ENCODE measurements around the gene ADAMTSL1.

ADAMTSL1 gene

GRCh38 chr9:18568973-18569372 is 95.0 kb downstream of the ADAMTSL1 start:
- no peak overlapping the region for H3K4me3 ChIP-seq (ENCODE audit: low read depth, low read length)
- DNase-seq (ENCODE audit: low read depth) = no peak
- in situ Hi-C loops (cut with HindIII; ENCODE audit: low sequenced_read_pairs) = no loop called here
- TF ChIP-seq CTCF (IDR thresholded peaks at IDR 0.05; ENCODE audit: low read depth, low read length, missing control alignments) = no peak

GRCh38 chr9:18569941-18570630 is 96.1 kb downstream of the ADAMTSL1 start:
- no peak overlapping the region for H3K4me3 ChIP-seq (ENCODE audit: low read depth, low read length)
- TF ChIP-seq CTCF (IDR thresholded peaks at IDR 0.05; ENCODE audit: low read depth, low read length, missing control alignments) = no peak
- in situ Hi-C loops (cut with HindIII; ENCODE audit: low sequenced_read_pairs) = no loop called here
- DNase-seq (ENCODE audit: low read depth) = no peak

- in situ Hi-C loops (cut with HindIII; ENCODE audit: low sequenced_read_pairs) = no loop called here
- DNase-seq (ENCODE audit: low read depth) = no peak
- H3K4me3 ChIP-seq (ENCODE audit: low read depth, low read length) = no peak overlapping the region
- no peak for TF ChIP-seq CTCF (IDR thresholded peaks at IDR 0.05; ENCODE audit: low read depth, low read length, missing control alignments)
Measured at GRCh38 chr9:18573021-18573556, 99.1 kb downstream of the ADAMTSL1 start.

- in situ Hi-C loops (cut with HindIII; ENCODE audit: low sequenced_read_pairs) = no loop called here
- TF ChIP-seq CTCF (IDR thresholded peaks at IDR 0.05; ENCODE audit: low read depth, low read length, missing control alignments) = no peak
- no peak overlapping the region for H3K4me3 ChIP-seq (ENCODE audit: low read depth, low read length)
- no peak for DNase-seq (ENCODE audit: low read depth)
Measured at GRCh38 chr9:18575686-18576085, 101.7 kb downstream of the ADAMTSL1 start.

GRCh38 chr9:18579536-18579935 is 105.6 kb downstream of the ADAMTSL1 start:
- DNase-seq (ENCODE audit: low read depth) = no peak
- TF ChIP-seq CTCF (IDR thresholded peaks at IDR 0.05; ENCODE audit: low read depth, low read length, missing control alignments) = no peak
- in situ Hi-C loops (cut with HindIII; ENCODE audit: low sequenced_read_pairs) = no loop called here
- no peak overlapping the region for H3K4me3 ChIP-seq (ENCODE audit: low read depth, low read length)

GRCh38 chr9:18580151-18580550 is 106.2 kb downstream of the ADAMTSL1 start:
- in situ Hi-C loops (cut with HindIII; ENCODE audit: low sequenced_read_pairs) = no loop called here
- no peak overlapping the region for H3K4me3 ChIP-seq (ENCODE audit: low read depth, low read length)
- DNase-seq (ENCODE audit: low read depth) = no peak
- TF ChIP-seq CTCF (IDR thresholded peaks at IDR 0.05; ENCODE audit: low read depth, low read length, missing control alignments) = no peak
